HG02943 (cell line): ENCODE measurements around the gene GRB10.

Experiments
- ATAC-seq: cut with Tn5 transposase; IDR thresholded peaks from one replicate; pipeline ENCODE4 v1.9.1; 2021; ENCODE audit warnings: mild to moderate bottlenecking, low read depth, moderate library complexity; ENCODE audit not compliant: unreplicated experiment

Gene GRB10

DNA sequence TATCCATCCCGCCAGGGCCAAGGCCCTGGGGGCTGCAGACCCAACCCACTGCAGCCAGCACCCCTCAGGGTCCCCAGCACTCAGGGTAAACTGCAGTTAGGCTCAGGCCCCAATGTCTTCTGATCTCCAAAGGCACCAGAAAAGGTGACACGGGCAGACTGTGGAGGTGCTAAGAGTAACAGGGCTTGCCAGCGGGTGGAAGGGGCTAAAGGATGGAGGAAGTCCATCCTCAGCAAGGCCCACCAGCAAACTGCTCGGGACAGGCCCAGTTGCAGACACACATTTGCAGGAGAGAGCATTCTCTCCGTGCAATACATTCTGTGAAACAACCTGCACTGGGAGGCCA lies 121.9 kb downstream of the GRB10 start:
- ATAC-seq, result no peak

GRCh38 chr7:50660040-50660829 lies 122.5 kb downstream of the GRB10 start:
- ATAC-seq, result no peak

DNA sequence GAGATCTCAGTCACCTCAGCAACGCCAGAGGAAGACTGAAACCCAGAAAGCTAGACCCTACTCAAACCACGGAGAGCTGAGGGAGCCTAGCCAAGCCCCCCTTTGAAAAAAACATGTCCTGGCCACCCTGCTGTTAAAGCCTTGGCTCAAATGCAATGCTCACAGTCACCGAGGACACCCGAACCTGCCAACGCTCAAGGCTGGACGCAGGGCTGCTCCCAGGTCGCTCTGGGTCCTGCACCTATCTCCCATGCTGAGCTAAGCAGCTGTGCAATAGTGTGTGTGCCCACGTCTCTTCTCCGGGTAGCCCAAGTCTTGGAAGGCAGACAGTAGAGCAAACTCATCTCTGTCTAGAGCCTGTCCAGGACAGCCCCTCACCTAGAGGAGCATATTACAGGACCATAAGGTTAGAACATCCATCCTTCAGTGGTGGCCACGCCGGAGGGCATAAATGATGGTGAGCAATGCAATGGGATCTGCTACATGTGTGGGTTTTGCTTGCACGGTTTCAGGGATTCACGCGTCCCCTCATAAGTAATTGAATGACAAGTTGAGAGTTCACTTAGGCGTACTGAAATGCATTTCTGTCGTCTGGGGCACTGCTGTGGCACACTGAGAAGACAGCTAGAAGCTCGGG lies 123.2 kb downstream of the GRB10 start:
- no peak for ATAC-seq

DNA sequence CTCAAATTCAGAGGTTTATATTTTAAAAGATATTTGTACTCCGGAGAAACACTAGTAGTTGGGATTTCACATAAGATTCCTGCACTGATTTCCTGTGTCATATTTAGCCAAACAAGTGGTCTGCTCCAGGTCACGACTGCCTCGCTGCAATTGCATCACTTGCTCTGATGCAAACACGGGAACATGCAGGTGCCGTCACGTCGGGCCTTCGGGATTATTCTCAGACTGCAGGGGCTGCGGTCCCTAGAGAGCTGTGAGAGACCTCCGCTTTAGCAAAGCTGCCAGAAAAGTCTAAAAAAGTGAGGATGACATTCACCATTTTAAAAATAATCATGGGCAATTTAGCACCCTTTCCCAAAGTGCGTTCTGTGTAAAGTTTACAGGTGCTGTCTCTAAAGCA lies 124.0 kb downstream of the GRB10 start:
- no peak for ATAC-seq

DNA sequence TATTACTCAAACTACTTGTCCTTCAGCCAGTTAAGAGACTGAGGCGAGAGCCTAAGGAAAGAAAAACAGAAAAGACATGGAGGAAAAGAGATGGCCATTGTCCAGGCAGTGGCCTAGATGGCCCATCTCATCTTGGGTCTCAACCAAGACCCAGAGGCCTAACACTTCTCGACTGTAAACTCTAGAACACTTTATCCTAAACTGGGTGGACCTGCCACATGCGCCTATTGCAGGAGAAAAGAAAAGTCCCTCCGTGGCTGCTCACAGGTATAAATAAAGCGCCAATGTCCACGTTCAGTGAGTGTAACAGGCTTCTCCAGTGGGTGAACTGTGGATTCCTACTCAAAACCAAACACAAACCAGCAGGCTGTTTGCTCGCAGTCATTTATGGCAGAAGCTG lies 124.8 kb downstream of the GRB10 start:
- no peak for ATAC-seq

DNA sequence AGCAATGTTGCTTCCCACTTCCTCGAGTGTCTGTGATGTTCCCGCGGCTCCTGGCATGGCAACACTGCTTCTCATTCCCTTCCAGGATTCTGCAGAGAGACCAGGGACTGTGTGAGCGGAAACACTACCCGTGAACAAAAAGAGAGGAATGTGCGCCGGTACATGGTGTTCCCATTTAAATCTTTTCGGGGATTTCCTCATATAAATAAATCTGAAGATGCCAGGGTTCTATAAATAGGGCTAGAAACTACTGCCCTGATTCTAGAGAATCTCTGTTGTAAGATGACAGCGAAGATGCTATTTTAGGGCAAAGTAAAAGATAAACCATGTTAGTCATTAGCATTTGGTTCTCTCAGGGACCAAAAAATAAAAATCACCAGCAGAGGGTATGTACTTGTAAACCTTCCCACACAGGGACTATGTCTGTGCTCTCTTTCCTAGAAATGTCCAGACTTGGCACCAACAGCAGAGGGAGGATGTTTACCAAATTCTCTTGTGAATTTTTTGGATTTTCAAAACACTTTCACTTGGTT lies 125.3 kb downstream of the GRB10 start:
- no peak for ATAC-seq

DNA sequence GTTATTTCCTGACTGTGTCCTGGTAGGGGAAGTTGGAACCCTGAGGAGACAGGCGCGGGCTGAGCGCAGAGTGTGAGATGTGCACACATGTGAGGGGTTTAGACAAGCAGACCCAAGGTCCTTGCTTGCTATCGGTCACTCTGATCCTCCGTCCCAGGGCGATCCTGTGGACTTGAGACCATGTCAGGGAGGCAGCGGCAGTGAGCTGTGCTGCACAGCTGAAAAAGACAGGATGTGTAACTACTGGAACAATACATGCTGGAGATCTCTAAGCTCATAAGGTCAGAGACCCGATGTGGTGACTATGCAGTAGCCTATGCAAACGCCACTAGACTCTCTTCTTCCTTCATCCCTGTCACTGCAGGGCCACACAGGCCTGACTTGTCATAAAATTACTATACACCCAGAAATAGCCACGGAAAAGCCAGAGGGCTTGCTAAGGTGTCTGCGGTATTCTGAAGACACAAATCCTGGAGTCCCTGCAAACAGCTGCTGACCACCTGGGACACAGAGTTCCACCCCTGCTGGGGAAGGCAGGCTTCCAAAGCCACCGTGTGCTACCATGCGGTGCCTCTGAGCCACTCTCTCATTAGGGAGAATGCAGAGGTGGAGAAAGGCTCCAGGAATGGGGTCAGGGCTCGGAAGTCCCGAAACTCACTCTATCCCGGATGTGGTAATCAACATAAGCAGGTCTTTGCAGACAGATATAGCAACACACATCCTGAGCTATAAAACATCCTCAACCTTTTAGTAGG lies 126.4 kb downstream of the GRB10 start:
- ATAC-seq, result no peak

DNA sequence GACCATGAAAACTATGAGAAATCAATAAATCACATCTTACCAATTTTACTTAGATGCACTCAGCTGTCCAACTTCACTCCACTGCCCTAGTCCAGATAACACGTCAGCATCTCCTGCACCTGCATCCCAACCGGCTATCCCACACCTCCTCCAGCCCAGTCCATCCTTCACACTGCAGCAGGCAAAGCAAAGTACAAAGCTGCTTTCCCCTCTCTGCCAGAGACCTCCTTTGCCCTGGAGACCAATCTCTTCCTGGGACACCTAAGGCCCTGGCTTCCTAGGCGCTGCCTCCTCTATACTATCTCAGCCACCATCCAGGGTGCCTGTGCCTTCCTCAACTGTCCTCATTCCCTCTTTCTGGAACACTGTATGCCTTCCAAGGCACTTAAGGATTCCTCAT lies 127.2 kb downstream of the GRB10 start:
- no peak for ATAC-seq

GRCh38 chr7:50655020-50655419 lies 127.7 kb downstream of the GRB10 start:
- no peak for ATAC-seq

GRCh38 chr7:50653981-50654425 lies 128.7 kb downstream of the GRB10 start:
- ATAC-seq, result no peak

DNA sequence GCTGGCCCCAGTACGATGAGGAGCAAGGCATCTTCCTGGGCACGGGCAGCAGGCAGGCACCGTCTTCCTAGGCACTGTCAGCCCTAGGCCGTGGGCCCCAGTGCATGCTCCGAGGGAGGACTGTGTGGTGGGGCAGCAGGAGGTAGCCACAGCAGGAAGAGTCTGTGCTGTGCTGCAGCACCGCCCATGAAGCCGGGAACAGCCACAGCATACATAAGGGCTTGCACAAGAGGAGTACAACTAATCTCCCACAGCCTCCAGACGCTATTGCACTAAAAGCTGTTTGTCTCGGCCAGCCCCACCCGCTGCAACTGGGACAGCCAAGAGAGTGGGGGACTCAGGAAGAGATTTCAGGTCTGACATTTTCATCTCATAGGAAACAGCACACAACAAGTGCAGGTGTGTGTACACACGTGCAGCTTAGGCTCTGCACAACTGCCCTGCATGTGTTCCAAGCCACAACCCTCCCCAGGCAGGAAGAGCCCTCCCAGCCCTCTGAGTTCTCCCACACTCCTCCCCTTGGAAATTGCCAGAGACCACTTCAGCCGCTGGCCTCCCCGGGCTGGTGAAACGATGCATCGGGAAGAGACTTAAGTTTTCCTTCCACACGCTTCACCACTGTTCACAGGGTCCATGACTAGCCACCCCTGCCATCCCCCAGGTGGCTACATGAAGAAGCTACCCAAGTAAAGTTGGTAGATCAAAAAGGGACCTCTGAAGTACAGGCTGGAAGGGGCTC lies 129.4 kb downstream of the GRB10 start:
- no peak for ATAC-seq

GRCh38 chr7:50652400-50653125 lies 130.1 kb downstream of the GRB10 start:
- no peak for ATAC-seq

GRCh38 chr7:50651271-50651989 lies 131.3 kb downstream of the GRB10 start:
- ATAC-seq, result no peak

DNA sequence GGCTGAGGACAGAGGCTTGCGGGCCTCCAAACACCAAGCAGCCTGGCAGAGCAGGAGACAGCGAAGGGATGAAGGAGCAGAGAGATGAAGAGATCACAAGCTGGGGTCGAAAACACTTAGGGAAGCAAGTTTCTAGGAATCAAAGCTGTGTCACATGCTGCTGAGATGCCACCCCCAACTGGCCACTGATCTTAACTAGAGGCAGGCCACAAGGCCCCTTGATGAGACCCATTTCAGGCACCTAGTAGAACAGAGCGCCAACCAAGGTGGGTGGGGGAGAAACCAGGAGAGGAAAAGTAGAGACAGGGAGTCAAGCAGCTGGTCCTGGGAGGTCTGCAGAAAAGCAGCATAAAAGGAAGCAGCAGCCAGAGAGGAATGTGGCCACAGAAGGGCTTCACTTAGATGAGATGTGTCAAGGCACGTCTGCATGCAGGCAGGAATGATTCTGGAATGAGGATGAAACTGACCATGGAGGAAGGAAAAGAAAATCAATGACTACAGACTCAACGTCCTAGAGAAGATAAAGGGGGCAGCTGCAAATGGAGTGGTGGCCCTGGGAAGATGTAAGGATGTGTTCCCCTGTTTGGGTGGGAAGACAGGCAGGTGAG lies 132.5 kb downstream of the GRB10 start:
- ATAC-seq, result no peak

DNA sequence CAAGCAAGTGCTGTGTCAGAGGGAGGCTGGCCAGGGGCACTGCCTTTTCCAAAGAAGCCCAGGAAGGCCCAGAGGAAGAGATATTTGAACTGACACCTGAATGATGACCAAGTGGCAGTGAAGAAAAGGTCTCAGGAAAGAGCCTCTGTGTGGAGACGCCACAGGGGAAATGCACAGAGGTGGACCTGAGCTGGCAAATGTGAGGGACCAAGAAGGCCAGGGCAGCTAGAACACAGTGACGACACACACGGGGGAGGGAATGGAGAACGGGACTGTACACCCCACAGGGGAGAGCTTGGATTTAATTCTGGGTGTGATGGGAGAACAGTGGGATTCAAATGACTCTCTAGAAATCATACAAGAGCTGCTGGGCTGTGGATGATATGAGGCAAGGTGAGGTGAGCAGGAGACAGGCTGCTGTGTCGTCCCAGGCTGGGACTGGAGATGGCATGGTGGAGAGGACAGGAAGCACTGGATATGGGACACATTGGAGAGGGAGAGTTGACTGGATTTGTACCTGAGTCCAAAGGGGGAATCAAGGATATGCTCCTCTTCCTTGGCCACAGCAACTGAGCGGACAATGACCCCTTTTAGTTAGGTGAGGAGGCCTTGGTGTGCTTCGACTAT lies 133.3 kb downstream of the GRB10 start:
- no peak for ATAC-seq

DNA sequence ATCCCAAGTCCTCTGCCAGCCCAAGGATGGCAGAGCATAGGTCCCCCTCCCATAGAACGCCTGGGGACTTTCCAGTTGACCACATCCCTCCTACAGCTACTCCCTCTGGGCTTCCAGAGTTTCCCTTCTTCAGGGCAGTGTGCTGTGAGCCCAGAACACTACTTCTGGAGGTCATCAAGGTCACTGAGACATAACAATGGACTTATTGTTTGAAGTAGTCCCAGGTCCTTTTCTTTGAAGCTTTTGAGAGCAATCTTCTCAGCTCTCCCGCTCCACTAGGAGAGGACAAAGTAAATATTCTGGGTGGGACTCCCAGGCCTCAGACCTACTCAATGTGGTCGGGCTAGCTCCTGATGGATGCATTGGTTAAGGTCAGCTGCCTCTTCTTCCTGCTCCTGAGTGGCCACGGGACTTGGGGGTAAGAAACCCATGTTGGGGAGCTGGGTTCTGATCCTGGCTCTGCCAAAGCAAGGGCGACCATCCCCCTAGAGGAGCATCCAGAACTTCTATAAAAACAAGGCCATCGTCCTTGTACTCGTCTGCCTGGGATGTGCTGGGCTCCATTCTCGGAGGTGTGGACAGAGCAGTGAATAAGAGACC lies 134.0 kb downstream of the GRB10 start:
- no peak for ATAC-seq

DNA sequence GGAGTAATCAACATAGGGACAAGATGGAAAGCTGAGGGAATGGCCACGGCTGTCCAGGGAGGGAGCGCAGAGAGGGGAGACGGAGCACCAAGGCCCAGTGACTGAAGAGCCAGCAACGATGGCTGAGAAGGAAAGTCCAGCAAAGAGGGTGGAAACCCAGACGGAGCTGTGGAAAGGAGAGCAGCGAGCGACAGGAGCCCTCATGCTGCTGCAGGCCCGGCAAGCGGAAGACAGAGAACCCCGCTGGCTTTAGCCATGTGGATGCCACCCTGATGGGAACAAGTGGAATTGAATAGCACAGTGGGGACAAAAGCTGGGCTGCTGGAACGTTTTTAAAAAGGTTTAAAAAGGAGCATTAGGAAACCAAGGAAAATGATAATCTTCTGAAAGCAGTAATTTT lies 134.6 kb downstream of the GRB10 start:
- ATAC-seq, result no peak
